ENCODE measurements around the gene RAD51AP2.

DNA sequence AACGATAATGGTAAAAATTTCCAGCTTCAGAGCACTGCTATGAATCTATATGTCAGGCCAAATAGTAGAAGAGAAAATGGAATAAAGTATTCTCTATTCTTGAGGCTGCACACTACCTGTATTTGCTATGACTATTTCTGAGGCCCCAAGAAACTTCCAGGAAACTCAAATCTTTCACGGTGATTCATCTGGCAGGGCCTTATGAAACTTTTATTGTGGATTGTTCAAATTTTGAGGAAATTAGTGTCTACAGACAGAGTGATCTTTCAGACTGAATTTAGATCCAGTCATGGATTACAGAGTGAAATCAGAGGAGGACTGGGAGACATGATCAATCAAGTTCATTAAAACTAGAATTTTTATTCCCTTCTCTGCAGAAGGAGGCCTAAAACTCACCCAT lies 18.2 kb upstream of the RAD51AP2 start:
- TF ChIP-seq GATA2 (IDR thresholded peaks at IDR 0.05; ENCODE audit: low read depth, low read length) (no peak), GATA3 (IDR thresholded peaks at IDR 0.05; ENCODE audit: low read depth, low read length) (no peak)

All from SH-SY5Y (cell line).